ENCODE data around the gene CNN3. TPM values are rescaled to one million over a fixed set of nuclear protein-coding genes. Genes with fewer than 3 reads are reported as not detected.

Gene CNN3
- total and polyA plus RNA-seq, 2 of the 4 experiments (the other 2 are of a cell fraction): 249 to 552 TPM

- peak overlapping the region; percentile 51; the same call in 1 of the 2 replicates for H3K18ac ChIP-seq (ENCODE audit: low read depth, low read length)
- POLR2A ChIA-PET (ENCODE audit: unreplicated experiment): interaction anchor here (0.5 to 0.9 kb wide), 2 partner anchors 40 to 59 kb away, joined by 3 to 7 read pairs; no protein-coding TSS in a partner anchor
- CTCF ChIA-PET: interaction anchor here (0.8 to 1.5 kb wide), 3 partner anchors 68 to 116 kb away, joined by 3 to 7 read pairs (median 4); no protein-coding TSS in a partner anchor
- no TSS peak for BruUV-seq (replicated peaks)
- H4K20me1 ChIP-seq (ENCODE audit: insufficient read depth, low read length): peaks cover 77% of the 10 kb centered on the region
- H3K27me3 ChIP-seq (ENCODE audit: control insufficient read depth, insufficient read depth, low read length): no peaks in the 10 kb centered on the region
- peak overlapping the region; percentile 61 for H2AK5ac ChIP-seq (ENCODE audit: low read depth, low read length)
- H2AK9ac ChIP-seq (replicated peaks; ENCODE audit: low read depth, low read length, poor library complexity): no peak overlapping the region
- ATAC-seq (ENCODE audit: low read depth) (no peak), DNase-seq (peak; percentile 64)
- H4K5ac ChIP-seq (ENCODE audit: low read depth, low read length): peak overlapping the region; percentile 34; the same call in 1 of the 2 replicates
- peaks cover 7% of the 10 kb centered on the region for H3K36me3 ChIP-seq (ENCODE audit: control insufficient read depth, insufficient read depth, low read length)
- no peaks in the 10 kb centered on the region for H3K9me3 ChIP-seq (ENCODE audit: control insufficient read depth, insufficient read depth, low read length)
- no peak overlapping the region for H3K56ac ChIP-seq (ENCODE audit: extremely low read depth, insufficient read depth, low read length)
- dilution Hi-C loops (cut with HindIII; ENCODE audit: low sequenced_read_pairs, unreplicated experiment): no loop called here
- H3K9ac ChIP-seq (ENCODE audit: low read depth, low read length): no peak overlapping the region
- peak overlapping the region; percentile 51 for H2BK120ac ChIP-seq (ENCODE audit: low read depth, low read length)
- no peak overlapping the region for H2AFZ ChIP-seq (replicated peaks; ENCODE audit: low read length, poor library complexity)
- peaks cover 20% of the 10 kb centered on the region for H3K4me1 ChIP-seq (ENCODE audit: control insufficient read depth, insufficient read depth, low read length)
- peak overlapping the region; percentile 74; the same call in 1 of the 2 replicates for H3K27ac ChIP-seq (ENCODE audit: insufficient read depth, low read length)
- peak overlapping the region; percentile 87 for H3K23ac ChIP-seq (ENCODE audit: low read depth, low read length)
- in situ Hi-C loops (cut with MboI; ENCODE audit: low sequenced_read_pairs): loop anchor here (5.0 kb wide), 1 partner anchor 114 kb away; no protein-coding TSS in a partner anchor
- H3K79me1 ChIP-seq (ENCODE audit: low read depth in 1 of 2, low read length in 2 of 2): peaks cover 2 to 58% of the 10 kb centered on the region in 2 experiments; a peak in 2 of 4 replicates
- peak overlapping the region in 1 of 2 experiments; percentile 53; a peak in 2 of 4 replicates for H4K8ac ChIP-seq (ENCODE audit: low read depth in 2 of 2, low read length in 2 of 2)
- H4K91ac ChIP-seq (ENCODE audit: insufficient read depth, low read depth, low read length): peak overlapping the region; percentile 31; the same call in 1 of the 2 replicates
- 81% methylated on average over 4 of the region's 8 CpGs; no CpG with 5 or more reads in 1 of the 2 experiments for WGBS, 2 experiments (ENCODE audit: extremely low coverage in 2 of 2, insufficient read length in 1 of 2)
- H2BK5ac ChIP-seq (ENCODE audit: low read depth, low read length, poor library complexity, severe bottlenecking): peak overlapping the region; percentile 75
- peak overlapping the region; percentile 60 for H3K4ac ChIP-seq (ENCODE audit: low read depth, low read length)
- H2BK15ac ChIP-seq (ENCODE audit: low read depth, low read length): 0 out of 3 replicates have a peak overlapping the region, but pooled peaks have one; percentile 29
- H3K4me2 ChIP-seq (ENCODE audit: low read depth, low read length): peak overlapping the region; percentile 82
- H2BK20ac ChIP-seq (ENCODE audit: low read depth, low read length): peak overlapping the region; percentile 27; the same call in 1 of the 2 replicates
- intact Hi-C loops (cut with micrococcal nuclease): loop anchor here (10.0 kb wide), 1 partner anchor 312 kb away; the partner anchor contains the start of gene RWDD3
- H3K4me3 ChIP-seq (ENCODE audit: insufficient read depth, low read depth, low read length): peak overlapping the region; percentile 8; the same call in 1 of the 2 replicates
- H3K9me1 ChIP-seq (ENCODE audit: insufficient read depth, low read length): peaks cover 25% of the 10 kb centered on the region
- TF ChIP-seq CEBPB (IDR thresholded peaks at IDR 0.05; ENCODE audit: low read depth, low read length) (peak; percentile 58; the same call in 1 of the 2 replicates), ELK1 (IDR thresholded peaks at IDR 0.05; ENCODE audit: borderline replicate concordance, low read depth, low read length) (no peak)
- H3K14ac ChIP-seq (replicated peaks; ENCODE audit: low read depth, low read length): peak overlapping the region; percentile 70
Observed at GRCh38 chr1:94922761-94923331, 4.1 kb downstream of the CNN3 start.

All from IMR-90 (cell line).